Upper lobe of left lung (tissue), 6 donors: Measurements from ENCODE around the gene MPI. TPM values are rescaled to one million over a fixed set of nuclear protein-coding genes. Genes with fewer than 3 reads are reported as not detected.

ENCODE experiments used
- ATAC-seq, 2 donors: fragments of 200-7000 bp; cut with Tn5 transposase; one replicate each; pipeline ENCODE4 v1.9.1; 2022; ENCODE audit warnings: mild to moderate bottlenecking in 2 of 2, moderate library complexity in 2 of 2; ENCODE audit not compliant: low FRiP score in 2 of 2
- DNase-seq, 2 donors: peaks; one replicate each; pipeline ENCODE4 v3.0.0-alpha.2; 2019 to 2020
- H3K27ac ChIP-seq, 4 donors: fragments of 200-600 bp; sonication (generic); one replicate each; pipeline ENCODE4 v1.5.1; 2016 to 2019
- H3K27me3 ChIP-seq, 4 donors: fragments of 200-600 bp; sonication (generic); one replicate each; pipeline ENCODE4 v1.5.1; 2017 to 2019
- H3K36me3 ChIP-seq, 4 donors: fragments of 200-600 bp; sonication (generic); one replicate each; pipeline ENCODE4 v1.5.1; 2016 to 2019
- H3K4me1 ChIP-seq, 4 donors: fragments of 200-600 bp; sonication (generic); one replicate each; pipeline ENCODE4 v1.5.1; 2018 to 2019
- H3K4me3 ChIP-seq, 4 donors: fragments of 200-600 bp; sonication (generic); one replicate each; pipeline ENCODE4 v1.5.1; 2017 to 2019; ENCODE audit warnings: mild to moderate bottlenecking in 2 of 4, moderate library complexity in 1 of 4
- H3K9me3 ChIP-seq, 4 donors: fragments of 200-600 bp; sonication (generic); one replicate each; pipeline ENCODE4 v1.5.1; 2018 to 2019
- EP300 ChIP-seq, 4 donors: sonication (generic); formaldehyde crosslinking; IDR thresholded peaks; one replicate each; pipeline ENCODE4 v1.5.1; 2017; ENCODE audit warnings: antibody characterized with exemption in 4 of 4, control low read depth in 2 of 4
- POLR2A ChIP-seq, 4 donors: fragments of 450-650 bp; IDR thresholded peaks; one replicate each; pipeline ENCODE4 v1.5.1; 2016 to 2017; ENCODE audit warnings: antibody characterized with exemption in 4 of 4, mild to moderate bottlenecking in 2 of 4
- POLR2AphosphoS5 ChIP-seq, 2 donors: sonication (generic); formaldehyde crosslinking; IDR thresholded peaks; one replicate each; pipeline ENCODE4 v1.5.1; 2017; ENCODE audit warnings: antibody characterized with exemption in 2 of 2
- WGBS, 2 donors: methylation state at CpG; one replicate each; pipeline ENCODE4 v1.1.5; 2017 to 2018; 5-methylcytosine and 5-hydroxymethylcytosine counted together
- total RNA-seq, 6 donors: library from RNA; depleted of rRNA in 4 of 6; stranded (reverse); fragments of >200 nt in 4 of 6; gene quantifications; one replicate each; pipeline versions ENCODE4 v1.1.0 to v1.2.1, GENCODE V29; 2016 to 2021
- TF ChIP-seq, protein P1 (sequence below), 6 experiments: fragments of 450-650 bp in 4 of 6; fragments of 200-600 bp in 2 of 6; sonication (generic) in 2 of 6; IDR thresholded peaks; one replicate each; pipeline ENCODE4 v1.5.1; 2016 to 2019; ENCODE audit warnings: antibody characterized with exemption in 6 of 6
- donor health status: DM: no; HTN: no; CAD: no; lungs with moderate emphysema.
- donor health status: DM: no; HTN: yes; CAD: no; lungs with severe emphysema.

The MPI gene
- total RNA-seq, 6 donors from 2014 or later: 21.0 to 40.6 (median 30.2) TPM

DNA sequence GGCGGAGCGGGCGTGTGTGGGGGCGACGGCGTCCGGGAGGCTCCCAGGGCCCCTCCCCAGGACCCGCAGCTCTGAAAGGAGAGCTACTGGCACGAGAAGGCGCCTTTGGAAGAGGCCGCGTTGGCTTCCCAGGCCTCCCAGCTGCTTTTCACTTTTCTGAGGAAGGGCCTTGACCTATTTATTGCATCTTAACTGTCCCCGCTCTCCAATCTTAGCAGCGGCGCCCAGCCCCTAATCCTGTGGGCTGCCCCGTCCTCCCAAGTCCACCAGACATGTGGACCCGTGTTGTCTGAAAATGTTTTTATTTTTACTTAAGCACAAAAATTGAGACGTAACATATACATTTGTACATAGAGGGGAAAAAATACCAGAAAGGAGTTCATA, 46.4 kb upstream of the MPI start:
- H3K36me3 ChIP-seq: peaks cover 14 to 57% (median 44%) of the 10 kb centered on the region in 4 donors
- H3K4me3 ChIP-seq: peak overlapping the region; percentile 47 to 96 (median 91)
- no peak for DNase-seq
- H3K27ac ChIP-seq: peak overlapping the region; percentile 79 to 91 (median 88)
- no peak for ATAC-seq
- no peaks in the 10 kb centered on the region for H3K27me3 ChIP-seq
- WGBS, 2 donors: 26 to 28% methylated on average over 11 to 13 of the region's 18 CpGs
- no peak for TF ChIP-seq POLR2A (IDR thresholded peaks at IDR 0.05)
- TF ChIP-seq, protein P1, sequence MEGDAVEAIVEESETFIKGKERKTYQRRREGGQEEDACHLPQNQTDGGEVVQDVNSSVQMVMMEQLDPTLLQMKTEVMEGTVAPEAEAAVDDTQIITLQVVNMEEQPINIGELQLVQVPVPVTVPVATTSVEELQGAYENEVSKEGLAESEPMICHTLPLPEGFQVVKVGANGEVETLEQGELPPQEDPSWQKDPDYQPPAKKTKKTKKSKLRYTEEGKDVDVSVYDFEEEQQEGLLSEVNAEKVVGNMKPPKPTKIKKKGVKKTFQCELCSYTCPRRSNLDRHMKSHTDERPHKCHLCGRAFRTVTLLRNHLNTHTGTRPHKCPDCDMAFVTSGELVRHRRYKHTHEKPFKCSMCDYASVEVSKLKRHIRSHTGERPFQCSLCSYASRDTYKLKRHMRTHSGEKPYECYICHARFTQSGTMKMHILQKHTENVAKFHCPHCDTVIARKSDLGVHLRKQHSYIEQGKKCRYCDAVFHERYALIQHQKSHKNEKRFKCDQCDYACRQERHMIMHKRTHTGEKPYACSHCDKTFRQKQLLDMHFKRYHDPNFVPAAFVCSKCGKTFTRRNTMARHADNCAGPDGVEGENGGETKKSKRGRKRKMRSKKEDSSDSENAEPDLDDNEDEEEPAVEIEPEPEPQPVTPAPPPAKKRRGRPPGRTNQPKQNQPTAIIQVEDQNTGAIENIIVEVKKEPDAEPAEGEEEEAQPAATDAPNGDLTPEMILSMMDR (IDR thresholded peaks at IDR 0.05): peak in 1 of 6 experiments; percentile 45
- H3K9me3 ChIP-seq: no peaks in the 10 kb centered on the region
- peaks cover 11 to 36% (median 20%) of the 10 kb centered on the region in 4 donors for H3K4me1 ChIP-seq

DNA sequence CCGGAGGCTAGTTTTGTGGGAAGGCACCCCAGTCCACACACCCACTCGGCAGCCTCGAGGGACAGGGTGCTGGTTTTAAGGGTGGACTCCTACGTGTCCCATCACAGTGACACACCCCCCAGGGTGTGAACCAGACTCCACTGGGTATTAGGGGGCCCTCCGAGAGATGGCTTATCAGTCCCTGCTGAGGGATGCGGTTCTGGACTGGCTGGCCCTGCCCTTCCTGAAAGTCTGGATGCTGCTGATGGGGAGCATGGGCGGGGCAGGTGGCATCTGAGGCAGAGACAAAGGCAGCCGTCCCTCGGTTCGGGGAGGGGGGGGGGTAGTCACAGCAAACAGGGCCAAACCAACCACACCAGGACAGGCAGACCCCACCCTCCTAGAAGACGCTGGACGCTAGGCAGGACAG, 45.9 kb upstream of the MPI start:
- Histone ChIP-seq H3K4me1 (peaks cover 11 to 36% (median 20%) of the 10 kb centered on the region in 4 donors), H3K9me3 (no peaks in the 10 kb centered on the region), H3K36me3 (peaks cover 18 to 57% (median 45%) of the 10 kb centered on the region in 4 donors), H3K27ac (peak overlapping the region; percentile 79 to 91 (median 88)), H3K4me3 (peak overlapping the region in 2 of 4 donors; percentile 88 to 96), H3K27me3 (no peaks in the 10 kb centered on the region)
- no peak for ATAC-seq
- 52 to 61% methylated on average over 3 to 12 of the region's 12 CpGs for WGBS, 2 donors
- TF ChIP-seq EP300 (IDR thresholded peaks at IDR 0.05) (no peak), POLR2AphosphoS5 (IDR thresholded peaks at IDR 0.05) (no peak), POLR2A (IDR thresholded peaks at IDR 0.05) (no peak)
- TF ChIP-seq, protein P1 (IDR thresholded peaks at IDR 0.05): no peak
- no peak for DNase-seq

DNA sequence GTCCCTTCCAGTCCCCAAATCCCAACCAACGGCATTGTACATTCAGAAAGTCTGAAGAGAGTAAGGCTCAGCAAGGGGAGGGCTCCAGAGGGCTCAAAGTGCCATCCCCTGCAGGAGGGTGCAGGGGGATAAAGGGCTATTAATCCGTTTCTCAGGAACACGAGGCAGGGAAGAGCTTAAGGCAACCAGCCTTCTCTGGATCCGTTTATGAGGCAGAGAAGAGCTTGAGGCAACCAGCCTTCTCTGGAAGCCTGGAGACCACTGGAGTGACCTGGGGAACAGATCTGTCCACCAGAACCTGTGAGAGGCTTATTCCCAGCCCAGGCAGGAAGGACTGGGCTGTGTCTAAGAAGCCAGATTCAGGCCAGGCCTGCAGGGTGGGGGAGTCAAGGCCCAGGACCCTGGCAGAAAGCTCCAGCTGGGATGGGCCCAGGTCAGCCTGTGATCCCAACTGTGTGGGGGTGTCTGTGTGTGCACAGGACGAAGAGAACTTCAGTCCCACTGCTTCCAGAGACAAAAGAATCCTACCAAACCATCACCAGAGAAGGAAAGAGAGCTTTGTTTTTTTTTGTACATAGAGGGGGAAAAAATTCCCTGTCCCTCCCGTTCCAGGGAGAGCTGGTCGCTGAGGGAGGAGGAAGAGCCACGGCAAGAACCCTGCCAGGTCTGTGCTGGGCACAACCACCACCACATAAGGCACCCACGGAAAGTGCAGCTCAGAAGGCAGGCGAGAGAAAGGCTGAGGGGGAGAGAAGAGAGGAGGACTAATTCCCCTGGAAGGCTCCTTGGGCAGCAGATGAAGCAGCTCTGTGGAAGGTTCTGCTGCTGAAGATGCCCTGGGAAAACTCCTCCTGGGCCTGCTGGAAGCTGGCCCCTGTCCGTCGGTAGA, 45.3 kb upstream of the MPI start:
- Histone ChIP-seq H3K4me1 (peaks cover 11 to 36% (median 20%) of the 10 kb centered on the region in 4 donors), H3K27me3 (no peaks in the 10 kb centered on the region), H3K9me3 (no peaks in the 10 kb centered on the region), H3K4me3 (no peak overlapping the region), H3K27ac (peak overlapping the region in 3 of 4 donors; percentile 21 to 91 (median 91)), H3K36me3 (peaks cover 18 to 57% (median 48%) of the 10 kb centered on the region in 4 donors)
- ATAC-seq (no peak), DNase-seq (no peak)
- TF ChIP-seq, protein P1 (IDR thresholded peaks at IDR 0.05): no peak
- TF ChIP-seq POLR2AphosphoS5 (IDR thresholded peaks at IDR 0.05) (no peak), EP300 (IDR thresholded peaks at IDR 0.05) (no peak), POLR2A (IDR thresholded peaks at IDR 0.05) (no peak)
- 79 to 87% methylated on average over 10 to 12 of the region's 12 CpGs for WGBS, 2 donors

DNA sequence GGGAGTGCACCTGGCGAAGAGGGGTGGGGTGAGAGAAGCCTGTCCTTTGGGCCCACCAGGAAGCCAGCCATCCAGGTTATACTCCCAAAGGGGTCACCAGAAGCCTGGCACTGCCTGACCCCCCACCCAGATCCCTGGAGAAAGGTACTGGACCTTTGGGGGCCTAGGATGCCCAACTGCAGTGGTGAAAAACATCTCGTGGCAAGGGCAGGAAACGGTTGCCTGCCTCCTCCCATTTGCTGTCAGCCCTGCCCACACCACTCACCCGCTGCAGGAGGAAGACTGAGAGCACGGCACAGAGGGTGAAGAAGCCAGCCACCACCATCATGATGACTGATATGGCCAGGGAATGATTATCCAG, 44.7 kb upstream of the MPI start:
- TF ChIP-seq, protein P1 (IDR thresholded peaks at IDR 0.05): no peak
- no peak for TF ChIP-seq POLR2A (IDR thresholded peaks at IDR 0.05)
- no peak for TF ChIP-seq POLR2AphosphoS5 (IDR thresholded peaks at IDR 0.05)
- no peak for TF ChIP-seq EP300 (IDR thresholded peaks at IDR 0.05)
- Histone ChIP-seq H3K27ac (peak overlapping the region in 2 of 4 donors; percentile 30 to 91), H3K9me3 (no peaks in the 10 kb centered on the region), H3K4me3 (no peak overlapping the region), H3K4me1 (peaks cover 11 to 36% (median 20%) of the 10 kb centered on the region in 4 donors), H3K36me3 (peaks cover 18 to 57% (median 51%) of the 10 kb centered on the region in 4 donors), H3K27me3 (no peaks in the 10 kb centered on the region)
- DNase-seq (no peak), ATAC-seq (no peak)
- WGBS, 2 donors: 46 to 68% methylated on average over 4 to 5 of the region's 5 CpGs
